ENCODE results near the gene CRTC1. TPM values are rescaled to one million over a fixed set of nuclear protein-coding genes. Genes with fewer than 3 reads are reported as not detected.

The CRTC1 gene
- total RNA-seq, 2 experiments from 2014 or later = 5.1 TPM

DNA sequence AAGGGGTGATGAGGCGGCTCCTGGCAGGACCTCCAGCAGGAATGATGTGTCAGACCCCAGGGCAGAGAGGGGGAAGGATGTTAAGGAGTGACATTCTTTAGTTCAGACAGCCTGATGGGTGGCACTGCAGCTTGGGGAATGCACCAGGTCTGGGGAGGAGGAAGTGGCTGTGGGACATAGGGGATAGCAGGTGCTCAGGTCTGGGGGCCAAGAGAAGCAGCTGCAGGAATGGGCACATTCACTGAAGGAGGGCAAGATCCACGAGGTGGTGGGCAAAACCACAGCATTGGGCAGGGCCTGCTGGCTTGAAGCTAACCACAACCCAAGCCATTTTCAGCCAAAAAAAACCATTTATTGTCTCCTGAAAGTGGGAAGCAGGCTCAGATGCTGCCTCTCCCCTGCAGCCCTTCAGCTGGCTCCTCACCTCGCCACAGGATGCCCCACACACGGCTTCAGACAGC is 81.1 kb downstream of the CRTC1 start:
- Mint-ChIP-seq H3K4me3 (no peak overlapping the region), H3K27me3 (no peaks in the 10 kb centered on the region), H3K4me1 (no peaks in the 10 kb centered on the region), H3K36me3 (peaks cover 1% of the 10 kb centered on the region), H3K27ac (no peak overlapping the region), H3K9me3 (no peaks in the 10 kb centered on the region)
- DNase-seq = no peak

DNA sequence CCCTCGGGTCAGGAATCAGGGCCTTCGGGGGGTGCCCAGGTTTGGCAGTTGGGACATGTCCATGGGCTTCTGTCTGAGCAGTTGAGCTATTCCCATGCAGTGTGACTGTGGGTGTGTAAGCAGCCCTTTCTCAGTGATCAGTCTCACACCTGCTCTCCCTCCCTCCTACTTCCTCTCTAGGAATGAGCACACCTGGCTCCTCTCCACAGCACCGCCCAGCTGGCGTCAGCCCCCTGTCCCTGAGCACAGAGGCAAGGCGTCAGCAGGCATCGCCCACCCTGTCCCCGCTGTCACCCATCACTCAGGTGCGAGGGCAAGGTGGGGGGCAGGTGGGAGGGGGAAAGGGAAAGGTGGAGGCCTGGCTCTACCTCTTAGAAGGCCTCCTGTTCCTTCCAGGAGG is 81.7 kb downstream of the CRTC1 start:
- no peaks in the 10 kb centered on the region for H3K27me3 Mint-ChIP-seq
- no peaks in the 10 kb centered on the region for H3K9me3 Mint-ChIP-seq
- H3K4me1 Mint-ChIP-seq = no peaks in the 10 kb centered on the region
- DNase-seq = no peak
- no peak overlapping the region for H3K4me3 Mint-ChIP-seq
- no peak overlapping the region for H3K27ac Mint-ChIP-seq
- H3K36me3 Mint-ChIP-seq = peaks cover 1% of the 10 kb centered on the region

DNA sequence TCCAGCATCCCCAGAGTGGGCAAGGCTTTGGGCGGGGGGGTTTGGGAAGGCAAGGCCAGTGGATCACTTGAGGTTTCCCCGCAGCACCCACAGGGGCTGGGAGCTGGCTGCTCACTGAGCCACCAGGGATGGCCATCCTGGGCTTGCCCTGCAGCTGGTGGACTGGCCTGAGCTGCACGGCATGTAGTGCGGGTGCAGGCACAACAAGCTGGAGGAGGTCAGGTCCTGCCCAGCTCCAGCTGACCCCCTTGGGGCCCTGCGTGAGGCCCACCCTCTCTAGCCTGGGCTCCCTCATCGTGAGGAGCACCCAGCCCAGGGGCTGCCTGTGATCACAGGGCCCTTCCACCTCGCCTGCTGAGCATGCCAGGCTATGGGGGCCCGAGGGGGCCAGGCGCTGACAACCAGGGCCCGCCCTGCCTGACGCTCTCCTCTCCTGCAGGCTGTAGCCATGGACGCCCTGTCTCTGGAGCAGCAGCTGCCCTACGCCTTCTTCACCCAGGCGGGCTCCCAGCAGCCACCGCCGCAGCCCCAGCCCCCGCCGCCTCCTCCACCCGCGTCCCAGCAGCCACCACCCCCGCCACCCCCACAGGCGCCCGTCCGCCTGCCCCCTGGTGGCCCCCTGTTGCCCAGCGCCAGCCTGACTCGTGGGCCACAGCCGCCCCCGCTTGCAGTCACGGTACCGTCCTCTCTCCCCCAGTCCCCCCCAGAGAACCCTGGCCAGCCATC is 84.7 kb downstream of the CRTC1 start:
- no peak for DNase-seq
- H3K9me3 Mint-ChIP-seq = no peaks in the 10 kb centered on the region
- H3K36me3 Mint-ChIP-seq = peaks cover 1% of the 10 kb centered on the region
- H3K4me1 Mint-ChIP-seq = no peaks in the 10 kb centered on the region
- no peaks in the 10 kb centered on the region for H3K27me3 Mint-ChIP-seq
- H3K27ac Mint-ChIP-seq = no peak overlapping the region
- no peak overlapping the region for H3K4me3 Mint-ChIP-seq

DNA sequence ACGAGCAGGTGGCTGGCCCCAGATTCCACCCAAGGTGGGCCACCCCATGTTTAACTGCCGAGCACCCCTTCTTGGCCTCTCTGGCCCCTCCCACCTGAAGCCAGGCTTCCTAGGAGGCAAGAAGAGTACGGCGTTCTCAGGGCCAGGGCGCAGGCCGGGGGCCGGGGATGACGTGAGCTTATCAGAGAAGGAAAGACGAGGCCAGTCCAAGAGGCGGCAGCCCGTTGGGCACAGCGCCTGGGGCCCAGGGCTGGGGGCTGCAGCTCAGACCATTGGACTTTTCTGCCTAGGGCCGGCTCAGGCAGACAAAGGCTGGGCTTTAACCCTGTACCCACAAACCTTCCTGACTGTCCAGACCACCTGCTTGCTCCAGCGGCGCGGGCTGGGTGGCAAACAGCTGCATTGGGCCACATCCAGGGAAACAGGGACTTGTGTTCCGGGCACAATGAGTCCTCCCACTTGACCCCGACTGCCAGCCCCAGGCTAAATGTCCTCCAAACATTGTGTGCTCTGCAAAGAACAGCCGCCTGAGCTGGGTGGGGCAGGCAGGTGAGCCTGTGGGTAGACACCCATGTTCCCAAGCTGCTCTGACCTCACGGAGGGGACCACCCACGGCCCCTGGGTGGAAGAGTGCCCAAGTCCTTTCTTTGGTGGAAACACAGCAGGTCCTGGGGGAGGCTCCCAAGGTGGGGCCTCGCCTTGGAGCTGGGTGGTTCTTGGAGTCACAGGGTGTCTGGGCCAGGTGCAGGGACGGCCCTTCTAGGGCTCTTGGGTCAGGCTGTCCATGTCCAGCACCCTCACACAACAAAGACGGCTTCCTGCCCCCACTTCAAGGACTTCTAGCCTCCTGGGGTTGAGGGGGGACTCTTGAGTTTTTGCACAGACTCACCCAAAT is 85.8 kb downstream of the CRTC1 start:
- H3K27ac Mint-ChIP-seq = no peak overlapping the region
- H3K27me3 Mint-ChIP-seq = no peaks in the 10 kb centered on the region
- no peaks in the 10 kb centered on the region for H3K4me1 Mint-ChIP-seq
- no peak for DNase-seq
- H3K9me3 Mint-ChIP-seq = no peaks in the 10 kb centered on the region
- no peak overlapping the region for H3K4me3 Mint-ChIP-seq
- H3K36me3 Mint-ChIP-seq = peaks cover 1% of the 10 kb centered on the region

DNA sequence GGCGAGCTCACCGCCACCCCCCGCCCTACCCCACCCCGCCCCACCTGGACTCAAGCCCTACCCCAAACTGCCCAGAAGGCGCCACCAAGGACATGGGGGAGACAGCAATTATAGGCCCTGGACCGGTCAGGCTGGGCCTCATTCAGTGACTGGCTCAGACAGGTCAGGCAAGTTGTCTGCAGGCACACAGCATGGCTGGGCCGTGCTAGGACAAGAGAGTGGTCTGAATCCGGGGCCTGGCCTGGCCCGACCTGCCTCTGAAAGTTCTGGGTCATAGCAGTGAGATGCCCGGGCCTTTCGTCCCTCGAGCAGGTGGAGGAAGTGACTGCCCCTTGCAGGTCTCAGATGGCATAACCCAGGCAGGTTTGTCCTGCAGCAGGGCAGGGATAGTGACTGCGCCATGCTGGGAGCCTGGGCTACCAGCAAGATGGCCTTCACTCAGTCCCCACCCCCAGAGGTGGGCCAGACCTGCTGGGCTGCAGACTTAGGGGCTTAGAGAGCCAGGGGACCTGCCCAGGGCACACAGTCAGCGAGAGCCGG is 86.6 kb downstream of the CRTC1 start:
- no peaks in the 10 kb centered on the region for H3K4me1 Mint-ChIP-seq
- peaks cover 1% of the 10 kb centered on the region for H3K36me3 Mint-ChIP-seq
- DNase-seq = no peak
- no peaks in the 10 kb centered on the region for H3K27me3 Mint-ChIP-seq
- H3K27ac Mint-ChIP-seq = no peak overlapping the region
- H3K4me3 Mint-ChIP-seq = no peak overlapping the region
- no peaks in the 10 kb centered on the region for H3K9me3 Mint-ChIP-seq

DNA sequence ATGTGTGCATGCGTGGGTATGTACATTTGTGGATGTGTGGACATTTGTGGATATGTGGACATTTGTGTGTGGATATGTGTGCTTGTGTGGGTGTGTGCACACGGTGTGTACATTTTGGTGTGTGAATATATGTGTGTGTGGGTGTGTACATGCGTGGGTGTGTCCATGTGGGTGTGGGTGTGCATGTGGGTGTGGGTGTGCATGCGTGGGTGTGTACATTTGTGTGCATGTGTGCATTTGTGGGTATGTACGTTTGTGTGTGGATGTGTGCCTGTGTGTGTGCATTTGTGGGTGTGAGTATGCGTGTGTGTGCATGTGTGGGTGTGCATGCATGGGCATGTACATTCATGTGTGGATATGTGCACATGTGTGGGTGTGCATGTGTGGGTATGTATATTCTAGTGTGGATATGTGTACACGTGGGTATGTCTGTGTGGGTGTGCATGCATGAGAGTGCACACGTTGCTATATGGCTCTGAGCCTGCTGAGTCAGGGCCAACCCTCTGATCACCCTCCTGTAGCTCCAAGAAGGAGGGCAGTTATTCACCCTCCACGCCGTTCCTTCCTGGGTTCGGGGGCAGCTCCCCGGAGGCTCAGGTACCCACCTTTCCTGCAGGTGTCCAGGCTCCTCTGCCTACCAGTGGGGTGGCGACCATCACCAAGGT is 87.3 kb downstream of the CRTC1 start:
- Mint-ChIP-seq H3K27me3 (no peaks in the 10 kb centered on the region), H3K36me3 (peaks cover 1% of the 10 kb centered on the region), H3K9me3 (no peaks in the 10 kb centered on the region), H3K4me1 (no peaks in the 10 kb centered on the region), H3K4me3 (no peak overlapping the region), H3K27ac (no peak overlapping the region)
- no peak for DNase-seq

DNA sequence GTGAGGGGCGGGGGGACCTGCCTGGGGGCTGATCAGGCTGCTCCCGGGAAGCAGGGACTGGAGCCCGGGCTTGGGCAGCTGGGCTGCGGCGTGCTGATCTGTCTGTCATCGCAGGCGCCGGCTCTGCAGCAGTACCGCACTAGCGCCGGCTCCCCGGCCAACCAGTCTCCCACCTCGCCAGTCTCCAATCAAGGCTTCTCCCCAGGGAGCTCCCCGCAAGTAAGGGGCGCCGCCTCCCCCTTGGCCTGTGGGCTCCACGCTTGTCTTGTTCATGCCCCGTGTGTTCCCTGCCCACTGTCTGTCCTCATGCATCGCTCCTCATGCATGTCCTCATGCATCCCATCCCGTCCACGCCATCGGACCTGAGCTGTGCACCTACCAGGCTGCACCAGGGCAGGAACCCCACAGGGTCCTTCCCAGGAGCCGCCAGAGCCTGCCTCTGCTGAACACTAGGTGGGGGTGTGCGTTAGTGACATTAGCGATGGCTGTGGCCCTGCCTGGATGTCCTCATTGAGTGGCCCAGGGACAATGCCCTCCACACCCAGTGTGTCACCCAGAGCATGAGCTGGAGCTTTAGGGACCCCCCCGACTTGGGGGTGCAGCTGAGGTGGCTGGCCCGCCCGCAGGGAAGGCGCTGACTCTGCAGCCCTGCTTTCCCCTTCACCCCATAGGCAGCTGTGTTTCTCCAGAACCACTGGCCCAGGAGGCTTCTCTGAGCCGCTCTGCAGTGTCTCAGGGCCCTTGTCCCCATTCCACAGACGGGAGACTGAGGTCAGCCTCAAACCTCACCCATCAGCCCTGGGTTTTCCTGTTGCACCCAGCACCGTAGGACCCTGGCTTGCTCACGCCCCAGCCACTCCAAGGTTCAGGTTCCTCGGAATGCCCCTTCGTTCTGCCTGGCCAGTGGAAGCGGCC is 88.1 kb downstream of the CRTC1 start:
- Mint-ChIP-seq H3K27me3 (no peaks in the 10 kb centered on the region), H3K4me3 (no peak overlapping the region), H3K9me3 (no peaks in the 10 kb centered on the region), H3K36me3 (peaks cover 1% of the 10 kb centered on the region), H3K4me1 (no peaks in the 10 kb centered on the region), H3K27ac (no peak overlapping the region)
- DNase-seq = no peak

DNA sequence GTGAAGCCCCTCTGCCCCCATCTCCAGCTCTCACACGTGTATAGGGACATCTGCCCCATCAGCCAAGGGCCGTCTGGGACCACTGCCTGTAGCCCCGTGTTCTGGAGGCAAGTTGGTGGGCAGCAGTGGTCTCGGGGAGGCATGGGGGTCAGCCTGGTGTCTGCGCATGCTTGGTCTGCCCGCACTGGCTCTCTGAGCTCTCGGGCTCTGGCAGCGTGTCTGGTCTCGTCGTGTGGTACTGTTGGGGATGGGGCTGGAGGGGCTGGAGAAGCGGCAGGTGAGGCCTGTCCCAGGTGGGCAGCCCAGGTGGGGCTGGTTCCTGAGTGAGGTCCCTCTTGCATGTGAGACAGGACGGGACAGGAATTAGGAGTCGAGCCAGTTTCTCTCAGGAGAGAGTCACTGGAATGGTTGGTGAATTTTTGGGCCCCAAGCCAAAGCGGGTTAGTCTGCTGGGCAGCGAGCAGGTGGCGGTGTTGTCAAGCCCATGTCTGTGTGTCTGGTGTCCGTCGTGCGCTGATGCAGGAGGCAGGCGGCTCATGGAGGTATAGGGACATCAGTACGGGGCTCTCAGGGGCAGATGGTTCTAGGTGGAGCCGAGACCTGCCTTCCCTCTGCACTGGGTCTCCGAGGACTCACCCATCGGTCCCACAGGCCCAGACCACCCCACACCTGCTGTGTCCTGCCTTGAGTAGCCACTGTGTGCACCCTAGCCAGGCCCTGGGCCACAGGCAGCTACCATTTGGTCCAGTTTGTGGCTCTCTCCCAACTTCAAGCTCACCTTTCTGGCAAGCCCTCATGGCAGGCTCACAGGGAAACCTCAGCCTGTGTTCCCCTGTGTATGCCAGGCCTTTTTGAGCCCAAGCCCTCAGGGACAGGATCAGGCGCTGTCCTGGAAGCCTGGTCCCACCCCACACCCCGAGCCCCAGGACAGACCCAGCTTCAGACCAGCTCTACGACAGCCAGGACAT is 89.4 kb downstream of the CRTC1 start:
- Mint-ChIP-seq H3K9me3 (no peaks in the 10 kb centered on the region), H3K4me3 (no peak overlapping the region), H3K27ac (no peak overlapping the region), H3K27me3 (no peaks in the 10 kb centered on the region), H3K36me3 (no peaks in the 10 kb centered on the region), H3K4me1 (no peaks in the 10 kb centered on the region)
- DNase-seq = no peak

DNA sequence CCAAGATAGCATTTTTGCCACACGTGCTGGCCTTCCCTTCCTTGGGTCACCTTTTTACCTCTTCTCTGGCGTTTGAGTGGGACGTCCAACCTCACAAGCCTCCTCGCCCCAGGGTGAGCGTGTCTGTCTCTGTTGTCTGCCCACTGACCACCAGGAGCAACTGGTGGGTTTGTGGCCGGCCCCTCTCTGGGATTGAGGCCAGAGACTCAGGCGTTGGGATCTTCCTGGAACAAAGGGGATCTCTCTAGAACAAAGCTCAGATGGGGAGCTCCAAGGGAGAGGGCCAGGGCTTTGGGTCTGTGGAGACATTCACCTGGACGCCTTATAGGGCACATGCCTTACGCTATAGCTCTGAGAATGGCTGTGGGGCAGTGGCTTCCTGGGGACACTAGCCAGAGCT is 90.2 kb downstream of the CRTC1 start:
- Mint-ChIP-seq H3K36me3 (no peaks in the 10 kb centered on the region), H3K9me3 (no peaks in the 10 kb centered on the region), H3K4me3 (no peak overlapping the region)

DNA sequence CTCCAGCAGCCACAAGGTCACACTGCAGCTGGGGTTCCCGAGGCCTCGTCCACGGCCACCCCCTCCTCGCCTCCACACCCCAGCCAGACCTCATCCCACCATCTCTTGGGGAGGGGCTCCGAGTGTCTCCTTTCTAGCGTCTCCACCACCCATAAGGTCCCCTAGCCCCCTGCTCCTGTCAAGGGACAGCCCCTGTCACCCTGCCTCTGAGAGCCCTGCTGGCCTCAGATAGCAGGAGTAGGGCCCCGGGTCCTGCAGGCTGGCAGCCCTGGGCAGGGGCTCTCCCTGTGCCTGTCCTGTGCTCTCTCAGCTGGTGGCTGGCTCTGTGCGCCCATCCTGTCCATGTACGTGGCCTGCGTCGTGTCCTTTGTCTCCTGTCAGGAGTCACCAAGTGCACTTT is 90.6 kb downstream of the CRTC1 start:
- no peaks in the 10 kb centered on the region for H3K9me3 Mint-ChIP-seq
- no peak for DNase-seq
- no peaks in the 10 kb centered on the region for H3K36me3 Mint-ChIP-seq
- H3K4me1 Mint-ChIP-seq = peaks cover 3% of the 10 kb centered on the region
- H3K27me3 Mint-ChIP-seq = no peaks in the 10 kb centered on the region
- H3K27ac Mint-ChIP-seq = no peak overlapping the region
- no peak overlapping the region for H3K4me3 Mint-ChIP-seq

More for the DNA sequence above, 90.2 kb downstream of the CRTC1 start:
- Mint-ChIP-seq H3K4me1 (peaks cover 3% of the 10 kb centered on the region), H3K27me3 (no peaks in the 10 kb centered on the region), H3K27ac (no peak overlapping the region)
- no peak for DNase-seq

DNA sequence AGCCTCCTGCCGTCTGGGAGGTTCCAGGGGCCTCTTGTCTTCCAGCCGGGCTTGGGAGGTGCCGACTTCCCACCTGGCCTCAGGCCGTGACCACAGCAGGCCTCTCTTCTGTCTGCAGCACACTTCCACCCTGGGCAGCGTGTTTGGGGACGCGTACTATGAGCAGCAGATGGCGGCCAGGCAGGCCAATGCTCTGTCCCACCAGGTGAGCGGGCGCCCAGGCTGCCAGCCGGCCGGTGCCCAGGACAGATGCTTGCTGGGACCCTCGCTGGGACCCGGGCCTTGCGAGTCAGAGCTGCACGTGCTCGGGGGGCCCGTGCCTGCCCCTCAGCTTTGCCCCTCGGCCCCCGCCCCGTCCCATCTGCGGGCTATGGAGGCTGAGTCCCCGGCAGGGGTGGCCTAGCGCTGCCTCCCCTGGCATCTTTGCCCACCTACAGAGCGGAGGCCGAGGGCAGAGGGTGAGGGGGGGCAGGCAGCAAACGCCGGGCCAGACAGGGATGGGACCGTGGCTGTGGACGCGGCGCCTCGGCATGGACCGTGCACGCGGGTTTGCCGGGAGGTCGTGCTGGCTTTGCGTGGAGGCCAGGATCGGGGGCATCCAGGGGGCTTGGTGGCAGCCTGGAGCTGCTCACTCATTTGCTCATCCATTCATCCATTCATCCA is 91.4 kb downstream of the CRTC1 start:
- no peaks in the 10 kb centered on the region for H3K36me3 Mint-ChIP-seq
- no peak overlapping the region for H3K4me3 Mint-ChIP-seq
- H3K27ac Mint-ChIP-seq = no peak overlapping the region
- peaks cover 3% of the 10 kb centered on the region for H3K4me1 Mint-ChIP-seq
- DNase-seq = no peak
- no peaks in the 10 kb centered on the region for H3K27me3 Mint-ChIP-seq
- H3K9me3 Mint-ChIP-seq = no peaks in the 10 kb centered on the region

DNA sequence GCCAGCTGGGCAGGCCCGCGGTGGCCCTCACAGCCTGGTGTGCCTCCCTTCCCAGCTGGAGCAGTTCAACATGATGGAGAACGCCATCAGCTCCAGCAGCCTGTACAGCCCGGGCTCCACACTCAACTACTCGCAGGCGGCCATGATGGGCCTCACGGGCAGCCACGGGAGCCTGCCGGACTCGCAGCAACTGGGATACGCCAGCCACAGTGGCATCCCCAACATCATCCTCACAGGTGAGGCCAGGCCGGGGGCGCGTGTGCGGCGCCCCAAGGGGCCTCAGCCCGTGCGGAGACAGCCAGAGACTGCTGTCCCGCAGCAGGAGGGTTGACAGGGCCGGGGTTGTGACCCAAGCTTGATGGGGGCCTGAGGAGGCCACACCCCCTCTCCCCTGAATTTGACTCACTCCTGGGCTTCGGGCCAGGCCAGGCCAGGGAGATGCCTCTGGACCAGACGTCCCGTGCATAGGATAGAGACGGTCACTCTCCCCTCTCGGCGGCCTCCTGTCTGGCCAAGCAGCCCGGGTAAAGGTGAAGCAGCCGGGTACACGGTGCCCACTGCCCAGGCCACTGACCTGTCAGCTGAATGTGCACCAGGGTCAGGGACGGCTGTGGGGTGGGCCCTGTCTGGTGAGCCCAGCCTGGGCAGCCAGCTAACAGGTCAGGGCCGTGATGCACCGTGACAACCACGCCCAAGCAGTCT is 92.3 kb downstream of the CRTC1 start:
- Mint-ChIP-seq H3K4me3 (no peak overlapping the region), H3K27ac (no peak overlapping the region), H3K36me3 (no peaks in the 10 kb centered on the region), H3K4me1 (peaks cover 3% of the 10 kb centered on the region), H3K9me3 (no peaks in the 10 kb centered on the region), H3K27me3 (no peaks in the 10 kb centered on the region)
- no peak for DNase-seq

DNA sequence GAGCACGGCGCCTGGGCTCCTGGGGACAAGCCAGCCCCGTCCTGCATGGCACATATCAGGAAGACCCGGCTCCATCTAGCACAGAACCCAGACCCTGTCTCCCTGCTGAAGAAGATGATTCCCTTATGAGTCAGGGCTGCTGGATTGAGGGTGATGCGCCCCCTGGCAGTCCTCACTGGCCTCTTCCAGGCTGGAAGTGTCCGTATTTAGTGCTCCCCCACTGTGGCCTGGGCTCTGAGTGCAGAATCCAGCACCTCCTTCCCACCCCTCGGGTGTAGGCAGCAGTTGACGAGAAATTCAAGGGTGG is 92.8 kb downstream of the CRTC1 start:
- Mint-ChIP-seq H3K27me3 (no peaks in the 10 kb centered on the region), H3K4me3 (no peak overlapping the region), H3K4me1 (peaks cover 3% of the 10 kb centered on the region), H3K36me3 (no peaks in the 10 kb centered on the region), H3K9me3 (no peaks in the 10 kb centered on the region), H3K27ac (no peak overlapping the region)
- no peak for DNase-seq
